GM12864 (cell line): ENCODE measurements around the gene POLR3K.

Experiments used
- DNase-seq: peaks from one replicate; pipeline ENCODE4 v3.0.0-alpha.2; 2011; ENCODE audit warnings: low read depth
- H3K4me3 ChIP-seq: 2 replicates; pipeline ENCODE4 v1.5.1; 2011; ENCODE audit warnings: mild to moderate bottlenecking, low read depth, low read length, control low read depth
- CTCF ChIP-seq: IDR thresholded peaks from 2 replicates; pipeline ENCODE4 v1.5.1; 2011; ENCODE audit warnings: low read depth, mild to moderate bottlenecking, moderate library complexity, low read length, control low read depth, inconsistent platforms; ENCODE audit errors: missing control alignments

The POLR3K gene

GRCh38 chr16:78444-79150 lies 25.2 kb upstream of the POLR3K start:
- TF ChIP-seq CTCF, result no peak
- DNase-seq, result no peak
- H3K4me3 ChIP-seq, result peak overlapping the region; percentile 99

- TF ChIP-seq CTCF, result no peak
- no peak for DNase-seq
- peak within 1 kb of the TSS; percentile 99 for H3K4me3 ChIP-seq
These were observed 24.5 kb upstream of the POLR3K start, which contains the start of gene MPG for GRCh38 chr16:77807-78443. MPG (plus strand) TSS chr16:78225; CDS start chr16:78310, 85 bp downstream.

GRCh38 chr16:77273-77806 lies 23.9 kb upstream of the POLR3K start:
- TF ChIP-seq CTCF, result no peak
- no peak for DNase-seq
- peak overlapping the region; percentile 99 for H3K4me3 ChIP-seq

- TF ChIP-seq CTCF, result no peak
- no peak for DNase-seq
- H3K4me3 ChIP-seq, result peak overlapping the region; percentile 99
These were observed 23.3 kb upstream of the POLR3K start for GRCh38 chr16:76535-77272.

GRCh38 chr16:75580-76501 lies 22.4 kb upstream of the POLR3K start:
- TF ChIP-seq CTCF, result no peak
- H3K4me3 ChIP-seq, result no peak overlapping the region
- no peak for DNase-seq

- no peak overlapping the region for H3K4me3 ChIP-seq
- TF ChIP-seq CTCF, result no peak
These were observed 21.4 kb upstream of the POLR3K start for GRCh38 chr16:74747-75334.

More at GRCh38 chr16:74747-75334, 21.4 kb upstream of the POLR3K start:
- no peak for DNase-seq
